Suprapubic skin (tissue), 4 donors: ENCODE data around the gene SLC9A8. TPM values are rescaled to one million over a fixed set of nuclear protein-coding genes. Genes with fewer than 3 reads are reported as not detected.

Experiments
- DNase-seq, 2 donors: peaks; one replicate each; pipeline ENCODE4 v3.0.0-alpha.2; 2019; ENCODE audit warnings: low spot score in 2 of 2
- H3K27ac ChIP-seq: fragments of 200-600 bp; sonication (generic); one replicate; pipeline ENCODE4 v1.5.1; 2019
- H3K27me3 ChIP-seq: fragments of 200-600 bp; sonication (generic); one replicate; pipeline ENCODE4 v1.5.1; 2019
- H3K36me3 ChIP-seq: fragments of 200-600 bp; sonication (generic); one replicate; pipeline ENCODE4 v1.5.1; 2019
- H3K4me1 ChIP-seq: fragments of 200-600 bp; sonication (generic); one replicate; pipeline ENCODE4 v1.5.1; 2019
- H3K4me3 ChIP-seq: fragments of 200-600 bp; sonication (generic); one replicate; pipeline ENCODE4 v1.5.1; 2019; ENCODE audit warnings: mild to moderate bottlenecking
- H3K9me3 ChIP-seq: fragments of 200-600 bp; sonication (generic); one replicate; pipeline ENCODE4 v1.5.1; 2019
- EP300 ChIP-seq: sonication (generic); formaldehyde crosslinking; IDR thresholded peaks from one replicate; pipeline ENCODE4 v1.6.1; 2017; ENCODE audit warnings: antibody characterized with exemption
- POLR2A ChIP-seq, 2 donors: fragments of 450-650 bp; IDR thresholded peaks; one replicate each; pipeline ENCODE4 v1.6.1; 2017; ENCODE audit warnings: antibody characterized with exemption in 2 of 2, mild to moderate bottlenecking in 2 of 2, moderate library complexity in 2 of 2
- POLR2AphosphoS5 ChIP-seq, 3 donors: sonication (generic); formaldehyde crosslinking; IDR thresholded peaks; one replicate each; pipeline ENCODE4 v1.6.1; 2017; ENCODE audit warnings: antibody characterized with exemption in 3 of 3
- WGBS: methylation state at CpG from one replicate; pipeline ENCODE4 v1.1.5; 2018; 5-methylcytosine and 5-hydroxymethylcytosine counted together
- total RNA-seq, 4 donors: library from RNA; depleted of rRNA; stranded (reverse); fragments of >200 nt; gene quantifications; one replicate each; pipeline ENCODE4 v1.1.0, GENCODE V29; 2016
- TF ChIP-seq, protein P1 (sequence below), 2 donors: fragments of 200-600 bp in 1 of 2; fragments of 450-650 bp in 1 of 2; sonication (generic) in 1 of 2; IDR thresholded peaks; one replicate each; pipeline ENCODE4 v1.5.1; 2016 to 2019; ENCODE audit warnings: antibody characterized with exemption in 2 of 2, mild to moderate bottlenecking in 1 of 2, moderate library complexity in 1 of 2

Gene SLC9A8
- total RNA-seq, 4 donors from 2014 or later, result 5.7 to 15.6 (median 9.2) TPM

DNA sequence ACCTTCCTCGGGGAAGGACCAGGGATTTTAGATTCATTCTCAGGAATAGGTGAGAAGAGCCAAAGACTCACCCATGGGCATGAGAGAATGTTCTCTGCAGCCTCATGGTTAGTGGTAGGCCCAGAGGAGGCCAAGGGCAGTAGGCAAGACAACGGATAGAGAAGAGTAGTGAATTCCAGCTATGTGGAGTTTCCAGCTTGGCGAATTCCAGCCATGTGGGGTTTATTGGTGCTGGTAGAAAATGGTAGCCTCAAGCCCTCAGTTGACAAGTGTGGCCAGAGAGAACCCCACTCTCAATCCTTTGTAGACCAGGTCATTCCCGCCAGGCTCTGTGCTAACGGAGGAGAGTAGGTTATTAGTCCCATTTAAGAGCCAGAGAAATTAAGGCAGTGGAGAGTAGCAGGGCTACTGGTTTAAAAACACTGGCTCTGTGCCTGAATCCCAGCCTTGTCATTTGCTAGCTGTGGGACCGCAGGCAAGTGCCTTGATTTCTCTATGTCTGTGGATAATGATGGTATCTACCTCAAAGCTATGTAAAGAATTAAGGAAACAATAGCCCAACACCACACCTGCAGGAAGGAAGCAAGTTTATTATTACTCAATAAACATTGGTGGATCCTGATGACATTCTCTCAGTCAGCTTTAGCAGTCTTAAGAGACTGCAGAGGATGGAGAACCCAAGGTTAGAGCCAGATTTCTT is 2.0 kb upstream of the SLC9A8 start:
- H3K9me3 ChIP-seq, result no peaks in the 10 kb centered on the region
- no peak overlapping the region for H3K4me3 ChIP-seq
- no peak overlapping the region for H3K27ac ChIP-seq
- TF ChIP-seq EP300 (no peak), POLR2AphosphoS5 (IDR thresholded peaks at IDR 0.05) (no peak), POLR2A (IDR thresholded peaks at IDR 0.05) (no peak)
- TF ChIP-seq, protein P1, sequence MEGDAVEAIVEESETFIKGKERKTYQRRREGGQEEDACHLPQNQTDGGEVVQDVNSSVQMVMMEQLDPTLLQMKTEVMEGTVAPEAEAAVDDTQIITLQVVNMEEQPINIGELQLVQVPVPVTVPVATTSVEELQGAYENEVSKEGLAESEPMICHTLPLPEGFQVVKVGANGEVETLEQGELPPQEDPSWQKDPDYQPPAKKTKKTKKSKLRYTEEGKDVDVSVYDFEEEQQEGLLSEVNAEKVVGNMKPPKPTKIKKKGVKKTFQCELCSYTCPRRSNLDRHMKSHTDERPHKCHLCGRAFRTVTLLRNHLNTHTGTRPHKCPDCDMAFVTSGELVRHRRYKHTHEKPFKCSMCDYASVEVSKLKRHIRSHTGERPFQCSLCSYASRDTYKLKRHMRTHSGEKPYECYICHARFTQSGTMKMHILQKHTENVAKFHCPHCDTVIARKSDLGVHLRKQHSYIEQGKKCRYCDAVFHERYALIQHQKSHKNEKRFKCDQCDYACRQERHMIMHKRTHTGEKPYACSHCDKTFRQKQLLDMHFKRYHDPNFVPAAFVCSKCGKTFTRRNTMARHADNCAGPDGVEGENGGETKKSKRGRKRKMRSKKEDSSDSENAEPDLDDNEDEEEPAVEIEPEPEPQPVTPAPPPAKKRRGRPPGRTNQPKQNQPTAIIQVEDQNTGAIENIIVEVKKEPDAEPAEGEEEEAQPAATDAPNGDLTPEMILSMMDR (IDR thresholded peaks at IDR 0.05), result no peak
- peaks cover 20% of the 10 kb centered on the region for H3K4me1 ChIP-seq
- 81% methylated on average over 6 of the region's 6 CpGs for WGBS
- no peak for DNase-seq
- peaks cover 8% of the 10 kb centered on the region for H3K36me3 ChIP-seq
- H3K27me3 ChIP-seq, result no peaks in the 10 kb centered on the region

DNA sequence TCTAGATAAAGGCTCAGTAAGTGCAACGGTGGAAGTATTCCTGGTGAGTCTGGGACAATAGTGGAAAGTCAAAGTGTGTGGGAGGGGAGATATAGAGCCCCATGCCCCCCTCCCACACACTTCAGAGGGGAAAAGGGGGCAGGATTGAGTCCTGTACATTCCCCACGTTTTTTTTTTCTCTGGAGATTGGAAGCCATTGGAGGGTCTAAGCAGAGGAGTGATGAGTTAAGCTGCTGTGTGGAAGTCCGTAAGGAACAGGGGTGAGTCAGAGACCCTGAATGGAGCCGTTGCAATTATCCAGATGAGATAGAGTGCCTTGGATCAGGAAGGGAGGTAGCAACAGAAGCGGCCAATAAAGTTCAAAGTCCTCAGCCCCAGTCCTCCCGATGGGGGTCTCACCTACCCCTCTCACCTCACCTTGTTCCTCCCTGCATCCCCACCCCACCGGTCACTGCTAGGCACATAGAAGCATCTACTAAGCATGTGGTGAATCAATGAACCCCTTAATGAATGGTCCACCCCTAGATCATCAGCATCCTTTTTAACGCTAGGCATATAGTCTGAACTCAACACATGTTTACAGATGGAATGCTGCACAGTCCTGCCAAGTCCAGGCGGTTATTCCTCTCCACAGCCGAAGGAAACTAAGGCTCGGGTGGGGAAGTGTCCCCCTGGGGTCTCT is 662 bp upstream of the SLC9A8 start:
- Histone ChIP-seq H3K36me3 (peaks cover 21% of the 10 kb centered on the region), H3K4me1 (peaks cover 20% of the 10 kb centered on the region), H3K9me3 (no peaks in the 10 kb centered on the region), H3K4me3 (peak overlapping the region; percentile 70), H3K27me3 (no peaks in the 10 kb centered on the region), H3K27ac (peak overlapping the region; percentile 85)
- no peak for DNase-seq
- TF ChIP-seq, protein P1 (IDR thresholded peaks at IDR 0.05), result no peak
- no peak for TF ChIP-seq POLR2A (IDR thresholded peaks at IDR 0.05)
- TF ChIP-seq POLR2AphosphoS5 (IDR thresholded peaks at IDR 0.05), result no peak
- TF ChIP-seq EP300, result no peak
- 31% methylated on average over 11 of the region's 11 CpGs for WGBS

DNA sequence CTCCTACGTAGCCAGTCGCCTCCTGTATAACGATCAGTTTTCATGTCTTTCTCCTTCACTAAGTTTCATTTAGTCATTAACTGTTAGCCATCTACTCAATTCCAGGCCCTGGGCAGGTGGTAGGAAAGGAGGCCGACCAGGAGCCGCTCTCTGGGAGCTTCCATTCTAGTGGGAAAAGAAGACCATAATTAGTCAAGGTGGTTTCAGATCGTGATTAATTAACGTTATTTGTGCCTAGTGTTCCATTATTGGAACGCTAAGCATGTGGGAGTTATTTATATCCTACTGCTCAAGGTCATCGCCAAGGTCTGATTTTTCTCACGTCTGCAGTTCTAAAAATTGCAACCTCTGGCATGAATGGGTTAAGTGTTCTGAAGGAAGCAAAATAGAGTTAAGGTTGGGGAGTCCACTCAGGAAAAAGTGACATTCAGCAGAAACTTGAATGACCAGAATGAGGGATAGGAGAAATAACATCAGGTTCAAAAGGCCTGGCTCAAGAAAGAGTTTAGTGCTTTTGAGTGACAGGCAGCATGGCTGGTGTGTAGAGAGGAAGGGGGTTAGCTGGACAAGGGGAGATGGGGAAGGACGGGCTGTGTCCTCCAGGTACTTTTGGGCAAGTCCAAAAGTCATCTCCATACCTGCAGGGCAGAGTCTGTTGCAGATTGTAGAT is 812 bp downstream of the SLC9A8 start:
- Histone ChIP-seq H3K36me3 (peaks cover 24% of the 10 kb centered on the region), H3K27me3 (no peaks in the 10 kb centered on the region), H3K4me3 (peak overlapping the region; percentile 70), H3K4me1 (peaks cover 20% of the 10 kb centered on the region), H3K27ac (peak overlapping the region; percentile 85), H3K9me3 (no peaks in the 10 kb centered on the region)
- DNase-seq, result no peak
- TF ChIP-seq EP300 (no peak), POLR2AphosphoS5 (IDR thresholded peaks at IDR 0.05) (no peak), POLR2A (IDR thresholded peaks at IDR 0.05) (no peak)
- TF ChIP-seq, protein P1 (IDR thresholded peaks at IDR 0.05), result no peak
- 15% methylated on average over 11 of the region's 11 CpGs for WGBS

DNA sequence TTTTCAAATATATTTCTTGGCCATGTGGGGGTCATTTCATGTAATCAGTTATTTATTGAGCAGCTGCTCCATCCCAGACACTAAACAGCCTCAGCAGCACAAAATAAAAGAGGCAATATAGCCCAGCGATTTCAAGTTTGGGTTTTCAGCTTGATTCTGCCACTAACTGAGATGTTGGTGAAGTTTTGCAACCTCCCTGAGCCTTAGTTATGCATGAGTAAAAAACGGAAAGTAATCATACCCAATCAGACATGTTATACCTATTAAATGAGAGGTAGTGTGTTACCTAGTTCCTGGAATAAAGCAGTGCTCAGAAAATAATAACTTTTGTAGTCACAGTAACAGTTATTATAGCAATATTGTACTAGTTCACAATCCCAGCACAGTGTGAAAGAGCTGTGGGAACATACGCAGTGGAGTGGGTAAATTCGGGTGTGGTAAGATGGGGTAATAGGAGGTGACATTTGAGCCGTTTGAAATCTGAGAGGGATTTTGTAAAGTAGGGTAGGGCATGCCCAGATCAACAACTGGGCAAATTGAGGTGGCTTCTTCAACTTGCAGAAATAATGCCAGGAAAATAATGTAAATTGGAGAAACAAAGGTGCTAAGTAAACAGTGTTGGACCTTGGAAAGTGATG is 1.5 kb downstream of the SLC9A8 start:
- H3K27me3 ChIP-seq, result no peaks in the 10 kb centered on the region
- H3K4me1 ChIP-seq, result peaks cover 20% of the 10 kb centered on the region
- DNase-seq, result no peak
- H3K4me3 ChIP-seq, result no peak overlapping the region
- H3K27ac ChIP-seq, result peak overlapping the region; percentile 85
- H3K36me3 ChIP-seq, result peaks cover 25% of the 10 kb centered on the region
- TF ChIP-seq POLR2AphosphoS5 (IDR thresholded peaks at IDR 0.05), result no peak
- TF ChIP-seq, protein P1 (IDR thresholded peaks at IDR 0.05), result no peak
- TF ChIP-seq EP300, result no peak
- TF ChIP-seq POLR2A (IDR thresholded peaks at IDR 0.05), result no peak
- WGBS, result 54% methylated on average over 5 of the region's 5 CpGs
- H3K9me3 ChIP-seq, result no peaks in the 10 kb centered on the region
